GM12878 (cell line): Measurements from ENCODE around the gene CHN2. TPM values are rescaled to one million over a fixed set of nuclear protein-coding genes. Genes with fewer than 3 reads are reported as not detected.

Experiments
- CHD4 ChIP-seq: fragments of 200-600 bp; sonication (generic); IDR thresholded peaks from 2 replicates; pipeline ENCODE4 v1.6.1; 2016; ENCODE audit warnings: mild to moderate bottlenecking
- DPF2 ChIP-seq: fragments of 450-650 bp; IDR thresholded peaks from 2 replicates; pipeline ENCODE4 v1.6.1; 2017; ENCODE audit warnings: mild to moderate bottlenecking
- IKZF2 ChIP-seq, 2 experiments: fragments of 450-650 bp; IDR thresholded peaks; 2 replicates each; pipeline ENCODE4 v1.6.1; 2017; ENCODE audit warnings: mild to moderate bottlenecking in 2 of 2, moderate library complexity in 2 of 2
- MTA3 ChIP-seq: IDR thresholded peaks from 2 replicates; pipeline ENCODE4 v1.6.1; 2012; ENCODE audit warnings: low read length, inconsistent platforms, borderline replicate concordance
- TCF7 ChIP-seq: IDR thresholded peaks from 2 replicates; pipeline ENCODE4 v1.6.1; 2014; ENCODE audit warnings: antibody characterized with exemption, borderline replicate concordance
- ZZZ3 ChIP-seq: IDR thresholded peaks from 2 replicates; pipeline ENCODE4 v1.6.1; 2011; ENCODE audit warnings: low read depth; ENCODE audit not compliant: control insufficient read depth, insufficient read length
- polyA plus RNA-seq, 11 experiments: library from polyadenylated mRNA; depleted of rRNA in 4 of 11; unstranded in 6 of 11; stranded (reverse) in 5 of 11; fragments of >200 nt; fragmentation: Nextera tagmentation in 4 of 11; fragmentation: Illumina TruSeq in 1 of 11; extraction: Ambion mirVana in 4 of 11; extraction: Trizol in 1 of 11; gene quantifications; 1 replicate in 1 of 11; 2 replicates in 10 of 11; pipeline versions ENCODE4 v1.2.1 to v1.2.3, GENCODE V29; 2011 to 2016; ENCODE audit warnings: inconsistent platforms in 2 of 11, missing spikeins in 2 of 11, low read depth in 1 of 11
- total RNA-seq, 4 experiments: library from RNA; depleted of rRNA in 3 of 4; stranded (reverse); fragments of >200 nt in 3 of 4; fragmentation: Illumina TruSeq in 1 of 4; extraction: Trizol in 1 of 4; gene quantifications; 2 replicates each; pipeline versions ENCODE4 v1.2.1 to v1.2.3, GENCODE V29; 2013 to 2021
- TF ChIP-seq, protein P1 (sequence below): fragments of 450-650 bp; IDR thresholded peaks from 2 replicates; pipeline ENCODE4 v1.6.1; 2017; ENCODE audit warnings: mild to moderate bottlenecking
- TF ChIP-seq, protein P2 (sequence below), 3 experiments: IDR thresholded peaks in 2 of 3; conservative IDR thresholded peaks in 1 of 3; 2 replicates each; pipeline ENCODE4 v1.5.1; 2011; ENCODE audit warnings: low read depth in 3 of 3, low read length in 3 of 3, mild to moderate bottlenecking in 3 of 3, control low read depth in 2 of 3, moderate library complexity in 2 of 3, inconsistent platforms in 1 of 3, mixed read lengths in 1 of 3; ENCODE audit not compliant: control insufficient read depth in 2 of 3, insufficient read depth in 1 of 3; ENCODE audit errors: extremely low read depth in 1 of 3
- TF ChIP-seq, protein P3 (sequence below): fragments of 450-650 bp; IDR thresholded peaks from 2 replicates; pipeline ENCODE4 v1.6.1; 2016; ENCODE audit warnings: mild to moderate bottlenecking
- TF ChIP-seq, protein P4 (sequence below): IDR thresholded peaks from 2 replicates; pipeline ENCODE4 v1.6.1; 2011; ENCODE audit warnings: low read depth, mild to moderate bottlenecking, low read length, moderate library complexity, borderline replicate concordance; ENCODE audit errors: extremely low read depth
- TF ChIP-seq, protein P5 (sequence below): fragments of 450-650 bp; IDR thresholded peaks from 2 replicates; pipeline ENCODE4 v1.6.1; 2016; ENCODE audit warnings: mild to moderate bottlenecking

CHN2 gene
- total and polyA plus RNA-seq, 10 of the 15 experiments (the other 5 are each of a cell fraction or from before 2014, with no cell fraction given), result 0.11 to 3.8 (median 0.37) TPM; not detected in 2

DNA sequence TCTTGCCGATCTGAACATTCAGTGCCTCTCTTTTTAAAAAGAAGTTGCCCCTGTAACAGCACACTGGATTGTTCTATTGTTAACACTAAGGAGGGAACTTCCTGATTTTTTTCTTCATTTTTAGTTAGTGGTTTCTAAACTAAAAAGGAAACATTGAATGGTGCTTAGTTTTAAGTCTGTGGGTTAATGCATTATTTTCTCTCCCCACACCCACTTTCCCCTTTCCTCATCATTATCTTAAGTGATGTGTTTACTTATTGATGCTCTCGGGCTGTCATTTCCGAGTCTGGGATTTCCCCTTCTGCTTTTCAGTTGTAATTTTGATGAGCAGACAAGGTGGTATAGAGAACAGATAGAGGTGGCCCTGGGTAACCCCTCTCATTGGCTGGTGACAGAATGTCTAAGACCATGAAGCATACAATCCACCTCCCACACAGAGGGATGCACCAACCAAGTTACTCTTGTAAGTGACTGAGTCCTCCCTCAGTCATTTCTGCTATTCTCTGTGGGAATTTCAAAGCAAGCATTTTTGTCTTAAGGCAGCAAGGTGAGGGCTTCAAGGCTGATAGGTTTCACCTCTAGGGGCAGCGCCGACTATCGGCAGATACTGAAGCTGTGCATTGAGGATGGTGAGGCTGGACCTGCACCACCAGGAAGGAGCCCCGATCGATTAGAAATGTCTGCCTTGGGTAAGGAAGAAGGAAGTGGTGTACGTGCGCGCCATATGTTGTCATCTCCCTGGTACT is 49.5 kb downstream of the CHN2 start (continued):
- TF ChIP-seq, protein P1, sequence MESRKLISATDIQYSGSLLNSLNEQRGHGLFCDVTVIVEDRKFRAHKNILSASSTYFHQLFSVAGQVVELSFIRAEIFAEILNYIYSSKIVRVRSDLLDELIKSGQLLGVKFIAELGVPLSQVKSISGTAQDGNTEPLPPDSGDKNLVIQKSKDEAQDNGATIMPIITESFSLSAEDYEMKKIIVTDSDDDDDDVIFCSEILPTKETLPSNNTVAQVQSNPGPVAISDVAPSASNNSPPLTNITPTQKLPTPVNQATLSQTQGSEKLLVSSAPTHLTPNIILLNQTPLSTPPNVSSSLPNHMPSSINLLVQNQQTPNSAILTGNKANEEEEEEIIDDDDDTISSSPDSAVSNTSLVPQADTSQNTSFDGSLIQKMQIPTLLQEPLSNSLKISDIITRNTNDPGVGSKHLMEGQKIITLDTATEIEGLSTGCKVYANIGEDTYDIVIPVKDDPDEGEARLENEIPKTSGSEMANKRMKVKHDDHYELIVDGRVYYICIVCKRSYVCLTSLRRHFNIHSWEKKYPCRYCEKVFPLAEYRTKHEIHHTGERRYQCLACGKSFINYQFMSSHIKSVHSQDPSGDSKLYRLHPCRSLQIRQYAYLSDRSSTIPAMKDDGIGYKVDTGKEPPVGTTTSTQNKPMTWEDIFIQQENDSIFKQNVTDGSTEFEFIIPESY, result no peak
- TF ChIP-seq MTA3, result no peak
- TF ChIP-seq, protein P2, sequence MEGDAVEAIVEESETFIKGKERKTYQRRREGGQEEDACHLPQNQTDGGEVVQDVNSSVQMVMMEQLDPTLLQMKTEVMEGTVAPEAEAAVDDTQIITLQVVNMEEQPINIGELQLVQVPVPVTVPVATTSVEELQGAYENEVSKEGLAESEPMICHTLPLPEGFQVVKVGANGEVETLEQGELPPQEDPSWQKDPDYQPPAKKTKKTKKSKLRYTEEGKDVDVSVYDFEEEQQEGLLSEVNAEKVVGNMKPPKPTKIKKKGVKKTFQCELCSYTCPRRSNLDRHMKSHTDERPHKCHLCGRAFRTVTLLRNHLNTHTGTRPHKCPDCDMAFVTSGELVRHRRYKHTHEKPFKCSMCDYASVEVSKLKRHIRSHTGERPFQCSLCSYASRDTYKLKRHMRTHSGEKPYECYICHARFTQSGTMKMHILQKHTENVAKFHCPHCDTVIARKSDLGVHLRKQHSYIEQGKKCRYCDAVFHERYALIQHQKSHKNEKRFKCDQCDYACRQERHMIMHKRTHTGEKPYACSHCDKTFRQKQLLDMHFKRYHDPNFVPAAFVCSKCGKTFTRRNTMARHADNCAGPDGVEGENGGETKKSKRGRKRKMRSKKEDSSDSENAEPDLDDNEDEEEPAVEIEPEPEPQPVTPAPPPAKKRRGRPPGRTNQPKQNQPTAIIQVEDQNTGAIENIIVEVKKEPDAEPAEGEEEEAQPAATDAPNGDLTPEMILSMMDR (IDR thresholded peaks at IDR 0.05 in 2 of 3, conservative IDR thresholded peaks at IDR 0.05 in 1 of 3; ENCODE audit: control insufficient read depth in 2 of 3, extremely low read depth in 1 of 3, insufficient read depth in 1 of 3, low read depth in 3 of 3, low read length in 3 of 3), result peak; percentile 26 to 52 (median 45); a peak in 5 of 6 replicates
- TF ChIP-seq, protein P3, sequence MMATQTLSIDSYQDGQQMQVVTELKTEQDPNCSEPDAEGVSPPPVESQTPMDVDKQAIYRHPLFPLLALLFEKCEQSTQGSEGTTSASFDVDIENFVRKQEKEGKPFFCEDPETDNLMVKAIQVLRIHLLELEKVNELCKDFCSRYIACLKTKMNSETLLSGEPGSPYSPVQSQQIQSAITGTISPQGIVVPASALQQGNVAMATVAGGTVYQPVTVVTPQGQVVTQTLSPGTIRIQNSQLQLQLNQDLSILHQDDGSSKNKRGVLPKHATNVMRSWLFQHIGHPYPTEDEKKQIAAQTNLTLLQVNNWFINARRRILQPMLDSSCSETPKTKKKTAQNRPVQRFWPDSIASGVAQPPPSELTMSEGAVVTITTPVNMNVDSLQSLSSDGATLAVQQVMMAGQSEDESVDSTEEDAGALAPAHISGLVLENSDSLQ, result peak; percentile 61
- no peak for TF ChIP-seq ZZZ3
- TF ChIP-seq, protein P4, sequence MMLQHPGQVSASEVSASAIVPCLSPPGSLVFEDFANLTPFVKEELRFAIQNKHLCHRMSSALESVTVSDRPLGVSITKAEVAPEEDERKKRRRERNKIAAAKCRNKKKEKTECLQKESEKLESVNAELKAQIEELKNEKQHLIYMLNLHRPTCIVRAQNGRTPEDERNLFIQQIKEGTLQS, result no peak
- TF ChIP-seq, protein P5, sequence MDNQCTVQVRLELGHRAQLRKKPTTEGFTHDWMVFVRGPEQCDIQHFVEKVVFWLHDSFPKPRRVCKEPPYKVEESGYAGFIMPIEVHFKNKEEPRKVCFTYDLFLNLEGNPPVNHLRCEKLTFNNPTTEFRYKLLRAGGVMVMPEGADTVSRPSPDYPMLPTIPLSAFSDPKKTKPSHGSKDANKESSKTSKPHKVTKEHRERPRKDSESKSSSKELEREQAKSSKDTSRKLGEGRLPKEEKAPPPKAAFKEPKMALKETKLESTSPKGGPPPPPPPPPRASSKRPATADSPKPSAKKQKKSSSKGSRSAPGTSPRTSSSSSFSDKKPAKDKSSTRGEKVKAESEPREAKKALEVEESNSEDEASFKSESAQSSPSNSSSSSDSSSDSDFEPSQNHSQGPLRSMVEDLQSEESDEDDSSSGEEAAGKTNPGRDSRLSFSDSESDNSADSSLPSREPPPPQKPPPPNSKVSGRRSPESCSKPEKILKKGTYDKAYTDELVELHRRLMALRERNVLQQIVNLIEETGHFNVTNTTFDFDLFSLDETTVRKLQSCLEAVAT, result 0 out of 2 replicates have a peak, but pooled peaks have one; percentile 45
- TF ChIP-seq IKZF2 (IDR thresholded peaks at IDR 0.05), result 0 out of 4 replicates have a peak, but pooled peaks of 1 of the 2 experiments have one; percentile 6
- no peak for TF ChIP-seq CHD4
- TF ChIP-seq DPF2, result no peak
- no peak for TF ChIP-seq TCF7
- TF ChIP-seq, all 136 proteins: peak for 6
